ENCODE data around the gene STX10.

STX10 gene

DNA sequence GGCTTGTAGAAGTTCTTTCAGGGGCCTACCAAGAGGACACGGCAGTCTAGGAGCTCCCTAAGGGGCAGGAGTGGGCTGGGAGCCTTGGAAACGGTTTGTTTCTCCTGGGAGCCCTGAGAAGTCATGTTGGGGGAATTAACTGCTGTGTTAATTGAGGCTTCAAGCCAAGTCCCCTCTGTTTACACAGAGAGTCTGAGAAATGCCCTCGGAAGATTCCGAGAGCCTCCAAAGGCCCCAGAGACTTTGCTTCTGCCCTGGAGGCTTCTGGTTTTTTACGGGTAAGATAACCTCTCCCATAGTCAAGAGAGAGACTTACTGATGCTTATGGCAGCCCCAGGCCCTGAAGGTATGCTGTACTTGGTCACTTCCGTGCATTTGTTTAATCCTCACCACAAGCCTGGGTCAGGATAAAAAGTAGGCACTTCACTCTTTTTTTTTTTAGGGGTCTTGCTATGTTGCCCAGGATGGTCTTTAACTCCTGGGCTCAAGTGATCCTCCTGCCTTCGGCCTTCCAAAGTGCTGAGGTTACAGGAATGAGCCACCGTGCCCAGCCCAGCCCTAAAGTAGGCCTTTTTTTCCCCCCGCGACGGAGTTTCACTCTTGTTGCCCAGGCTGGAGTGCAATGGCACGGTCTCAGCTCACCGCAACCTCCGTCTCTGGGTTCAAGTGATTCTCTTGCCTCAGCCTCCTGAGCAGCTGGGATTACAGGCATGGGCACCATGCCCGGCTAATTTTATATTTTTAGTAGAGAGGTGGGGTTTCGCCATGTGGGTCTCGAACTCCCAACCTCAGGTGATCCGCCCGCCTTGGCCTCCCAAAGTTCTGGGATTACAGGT, 15.2 kb upstream of the STX10 start:
- CTCF ChIA-PET = interaction anchor here (1.9 to 6.1 kb wide), 4 partner anchors 9 to 17 kb away, joined by 4 to 32 read pairs (median 5); partner anchors contain the start of genes IER2 and STX10
- no peaks in the 10 kb centered on the region for H3K9me3 ChIP-seq (ENCODE audit: control extremely low read depth in 1 of 5, control insufficient read depth in 4 of 5, insufficient read depth in 2 of 5, low read depth in 1 of 5, low read length in 4 of 5)
- POLR2A ChIA-PET = interaction anchor here (2.2 to 6.5 kb wide), 3 partner anchors 10 to 61 kb away, joined by 9 to 95 read pairs (median 32); no protein-coding TSS in a partner anchor
- WGBS (ENCODE audit: insufficient coverage) = 83% methylated on average over 19 of the region's 19 CpGs
- peak overlapping the region in 5 of 7 experiments; percentile 1 to 78 (median 29) for H3K4me3 ChIP-seq (ENCODE audit: control insufficient read depth in 1 of 7, extremely low read depth in 1 of 7, insufficient read depth in 4 of 7, low read depth in 2 of 7, low read length in 6 of 7)
- peaks cover 14 to 86% (median 71%) of the 10 kb centered on the region in 4 experiments for H3K4me1 ChIP-seq (ENCODE audit: control extremely low read depth in 1 of 4, control insufficient read depth in 4 of 4, insufficient read depth in 4 of 4, low read length in 3 of 4)
- no peaks in the 10 kb centered on the region for H3K36me3 ChIP-seq (ENCODE audit: control insufficient read depth in 4 of 4, insufficient read depth in 4 of 4, low read length in 3 of 4)
- no peaks in the 10 kb centered on the region for H3K27me3 ChIP-seq (replicated peaks in 2 of 5; ENCODE audit: control insufficient read depth in 4 of 5, insufficient read depth in 5 of 5, low read length in 4 of 5)
- peak overlapping the region; percentile 15 to 83 for H3K27ac ChIP-seq (ENCODE audit: insufficient read depth in 1 of 2, low read depth in 1 of 2, low read length in 2 of 2, poor library complexity in 1 of 2, severe bottlenecking in 2 of 2)
- DNase-seq = no peak

DNA sequence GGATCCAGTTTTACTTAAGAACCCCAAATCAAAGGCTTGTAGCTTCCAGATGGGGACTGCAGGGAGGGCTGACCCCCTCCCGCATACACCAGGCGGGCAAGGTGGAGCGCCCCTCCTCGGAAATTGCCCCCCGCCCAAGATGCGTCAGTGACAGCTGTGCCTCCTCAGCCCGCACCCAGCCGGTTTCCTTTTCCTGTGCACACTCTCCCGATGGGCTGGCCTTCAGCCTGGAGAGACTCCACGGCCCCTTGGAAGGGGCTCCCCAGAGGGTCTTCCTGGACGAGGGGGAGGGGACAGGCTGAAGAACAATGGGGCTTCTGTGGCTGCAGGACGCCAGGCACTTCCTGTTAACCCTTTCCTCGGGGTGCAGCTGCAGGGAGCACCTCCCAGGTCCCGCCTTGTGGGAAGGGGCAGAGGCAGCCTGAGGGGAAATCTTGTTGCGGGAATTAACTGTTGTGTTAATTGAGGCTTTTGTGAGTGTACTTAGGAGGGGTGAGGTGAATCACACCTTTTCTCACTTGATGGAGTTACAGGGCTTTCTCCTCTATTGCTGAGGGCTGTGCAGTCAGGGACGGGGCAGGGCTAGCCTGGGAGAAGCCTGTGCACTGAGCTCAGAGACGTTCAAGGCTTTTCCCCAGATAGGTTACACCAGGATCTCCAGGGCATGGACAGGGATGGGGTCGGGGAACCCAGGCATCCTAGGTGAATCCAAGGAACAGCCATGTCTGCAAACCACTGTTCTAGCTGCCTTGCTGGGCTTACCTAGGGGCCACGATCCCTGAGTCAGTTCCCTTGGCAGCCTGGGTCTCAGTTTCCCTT, 14.4 kb upstream of the STX10 start:
- H3K9me3 ChIP-seq (ENCODE audit: control extremely low read depth in 1 of 5, control insufficient read depth in 4 of 5, insufficient read depth in 2 of 5, low read depth in 1 of 5, low read length in 4 of 5) = no peaks in the 10 kb centered on the region
- DNase-seq = peak; percentile 77 to 96 (median 95)
- ChIA-PET POLR2A (interaction anchor here (0.6 to 6.5 kb wide), 7 partner anchors 9 to 63 kb away, joined by 3 to 95 read pairs (median 5); partner anchors contain the start of genes IER2 and STX10), CTCF (interaction anchor here (1.2 to 6.1 kb wide), 8 partner anchors 8 to 28 kb away, joined by 4 to 32 read pairs (median 6); partner anchors contain the start of genes IER2 and STX10)
- WGBS (ENCODE audit: insufficient coverage) = 9% methylated on average over 18 of the region's 19 CpGs
- H3K27me3 ChIP-seq (replicated peaks in 2 of 5; ENCODE audit: control insufficient read depth in 4 of 5, insufficient read depth in 5 of 5, low read length in 4 of 5) = no peaks in the 10 kb centered on the region
- peak overlapping the region; percentile 15 to 83 for H3K27ac ChIP-seq (ENCODE audit: insufficient read depth in 1 of 2, low read depth in 1 of 2, low read length in 2 of 2, poor library complexity in 1 of 2, severe bottlenecking in 2 of 2)
- H3K4me1 ChIP-seq (ENCODE audit: control extremely low read depth in 1 of 4, control insufficient read depth in 4 of 4, insufficient read depth in 4 of 4, low read length in 3 of 4) = peaks cover 14 to 82% (median 71%) of the 10 kb centered on the region in 4 experiments
- H3K4me3 ChIP-seq (ENCODE audit: control insufficient read depth in 1 of 7, extremely low read depth in 1 of 7, insufficient read depth in 4 of 7, low read depth in 2 of 7, low read length in 6 of 7) = peak overlapping the region in 6 of 7 experiments; percentile 1 to 78 (median 32)
- no peaks in the 10 kb centered on the region for H3K36me3 ChIP-seq (ENCODE audit: control insufficient read depth in 4 of 4, insufficient read depth in 4 of 4, low read length in 3 of 4)

DNA sequence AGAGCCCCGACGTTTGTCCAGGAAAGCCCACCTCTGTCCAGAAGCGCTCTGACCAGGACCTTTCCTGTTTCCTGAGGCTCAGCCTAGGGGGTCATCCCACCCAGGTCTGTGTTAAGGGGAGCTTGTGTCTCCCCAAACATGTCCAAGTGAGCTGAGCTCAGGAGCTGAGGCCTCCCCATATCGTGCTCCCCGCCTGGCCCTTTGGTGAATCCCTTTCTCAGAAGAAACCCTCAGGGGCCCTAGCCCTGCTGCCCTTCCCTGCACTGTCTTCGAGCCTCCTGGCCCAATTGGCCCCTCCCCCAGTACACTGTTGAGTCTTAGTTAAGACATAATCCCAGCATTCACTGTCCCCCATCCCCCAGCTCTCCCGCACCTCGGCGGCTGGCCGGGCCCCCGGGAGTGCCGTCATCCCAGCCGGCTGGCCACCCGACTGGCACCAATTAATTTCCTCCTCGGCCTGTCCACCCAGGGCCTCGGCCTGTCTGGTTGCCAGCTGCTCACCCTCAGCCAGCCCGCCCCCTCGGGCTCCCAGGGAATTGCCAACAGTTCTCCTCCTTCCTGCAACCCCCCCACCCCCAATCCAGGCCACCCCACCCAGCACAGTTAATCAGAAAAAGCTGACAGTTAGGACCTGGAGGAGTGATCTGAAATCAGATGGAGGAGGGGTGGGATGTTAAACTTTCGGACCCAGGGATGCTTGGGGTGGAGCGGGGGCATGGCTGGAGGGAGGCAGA, 13.6 kb upstream of the STX10 start:
- Histone ChIP-seq H3K4me3 (ENCODE audit: control insufficient read depth in 1 of 7, extremely low read depth in 1 of 7, insufficient read depth in 4 of 7, low read depth in 2 of 7, low read length in 6 of 7) (peak overlapping the region in 3 of 7 experiments; percentile 59 to 78 (median 70)), H3K27me3 (replicated peaks in 2 of 5; ENCODE audit: control insufficient read depth in 4 of 5, insufficient read depth in 5 of 5, low read length in 4 of 5) (no peaks in the 10 kb centered on the region), H3K9me3 (ENCODE audit: control extremely low read depth in 1 of 5, control insufficient read depth in 4 of 5, insufficient read depth in 2 of 5, low read depth in 1 of 5, low read length in 4 of 5) (no peaks in the 10 kb centered on the region), H3K4me1 (ENCODE audit: control extremely low read depth in 1 of 4, control insufficient read depth in 4 of 4, insufficient read depth in 4 of 4, low read length in 3 of 4) (peaks cover 14 to 78% (median 70%) of the 10 kb centered on the region in 4 experiments), H3K27ac (ENCODE audit: insufficient read depth in 1 of 2, low read depth in 1 of 2, low read length in 2 of 2, poor library complexity in 1 of 2, severe bottlenecking in 2 of 2) (peak overlapping the region; percentile 58 to 83), H3K36me3 (ENCODE audit: control insufficient read depth in 4 of 4, insufficient read depth in 4 of 4, low read length in 3 of 4) (no peaks in the 10 kb centered on the region)
- peak; percentile 54 to 80 (median 70) for DNase-seq
- CTCF ChIA-PET = interaction anchor here (1.0 to 6.1 kb wide), 9 partner anchors 7 to 99 kb away, joined by 3 to 32 read pairs (median 5); partner anchors contain the start of genes IER2 and STX10
- WGBS (ENCODE audit: insufficient coverage) = 11% methylated on average over 7 of the region's 20 CpGs
- POLR2A ChIA-PET = interaction anchor here (0.6 to 6.5 kb wide), 7 partner anchors 8 to 63 kb away, joined by 3 to 95 read pairs (median 5); partner anchors contain the start of genes IER2, NACC1 and STX10

DNA sequence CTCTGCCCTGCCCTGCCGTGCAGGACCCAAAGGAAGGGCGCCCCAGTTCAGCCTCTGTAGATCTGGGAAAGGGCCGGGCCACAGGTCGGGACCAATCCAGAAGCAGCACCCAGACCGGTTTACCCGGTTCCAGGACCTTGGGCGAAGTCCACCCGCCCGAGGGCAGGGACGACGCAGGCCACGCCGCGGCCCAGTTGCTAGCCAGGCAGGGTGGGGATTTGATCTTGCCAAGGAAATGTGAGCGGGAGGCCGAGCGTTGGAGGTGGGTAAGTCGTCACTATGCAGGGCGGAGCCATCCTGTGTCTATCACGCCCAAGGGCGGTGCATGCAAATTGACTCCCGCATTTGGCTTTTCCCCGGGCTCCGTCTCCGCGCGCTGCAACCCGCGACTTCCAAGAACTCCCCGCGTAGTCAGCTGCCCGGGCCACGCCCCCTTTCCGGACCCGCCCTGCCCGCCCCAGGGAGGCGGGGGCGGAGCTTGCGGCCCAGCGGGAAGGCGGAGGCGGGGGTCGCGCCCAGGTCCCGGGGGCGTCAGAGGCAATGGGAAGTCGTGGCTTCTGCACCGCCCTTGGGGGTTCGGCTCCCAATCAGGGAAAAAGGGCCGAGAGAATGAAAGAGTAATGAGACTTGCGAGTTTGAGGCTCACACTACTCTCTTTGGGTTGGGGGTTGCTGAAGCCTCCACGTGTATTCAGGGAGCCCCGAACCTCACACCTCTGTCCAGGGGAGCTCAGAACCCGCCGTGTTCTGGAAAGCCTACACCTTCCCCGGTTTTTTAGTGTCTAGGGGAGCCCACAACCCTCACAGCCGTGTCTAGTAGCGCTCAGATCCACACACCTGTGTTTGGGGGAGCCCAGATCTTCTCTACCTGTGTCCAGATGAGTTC, 12.8 kb upstream of the STX10 start:
- CTCF ChIA-PET = interaction anchor here (1.0 to 6.1 kb wide), 8 partner anchors 7 to 100 kb away, joined by 3 to 32 read pairs (median 6); partner anchors contain the start of genes IER2 and STX10
- Histone ChIP-seq H3K27ac (ENCODE audit: insufficient read depth in 1 of 2, low read depth in 1 of 2, low read length in 2 of 2, poor library complexity in 1 of 2, severe bottlenecking in 2 of 2) (peak overlapping the region; percentile 58 to 83), H3K4me1 (ENCODE audit: control extremely low read depth in 1 of 4, control insufficient read depth in 4 of 4, insufficient read depth in 4 of 4, low read length in 3 of 4) (peaks cover 14 to 76% (median 62%) of the 10 kb centered on the region in 4 experiments), H3K36me3 (ENCODE audit: control insufficient read depth in 4 of 4, insufficient read depth in 4 of 4, low read length in 3 of 4) (no peaks in the 10 kb centered on the region), H3K27me3 (replicated peaks in 2 of 5; ENCODE audit: control insufficient read depth in 4 of 5, insufficient read depth in 5 of 5, low read length in 4 of 5) (no peaks in the 10 kb centered on the region), H3K4me3 (ENCODE audit: control insufficient read depth in 1 of 7, extremely low read depth in 1 of 7, insufficient read depth in 4 of 7, low read depth in 2 of 7, low read length in 6 of 7) (peak overlapping the region; percentile 30 to 78 (median 59)), H3K9me3 (ENCODE audit: control extremely low read depth in 1 of 5, control insufficient read depth in 4 of 5, insufficient read depth in 2 of 5, low read depth in 1 of 5, low read length in 4 of 5) (no peaks in the 10 kb centered on the region)
- POLR2A ChIA-PET = interaction anchor here (1.3 to 6.5 kb wide), 5 partner anchors 8 to 59 kb away, joined by 5 to 95 read pairs (median 9); partner anchors contain the start of genes IER2, NACC1 and STX10
- 1% methylated on average over 53 of the region's 58 CpGs for WGBS (ENCODE audit: insufficient coverage)
- DNase-seq = peak; percentile 88 to 90 (median 90)

DNA sequence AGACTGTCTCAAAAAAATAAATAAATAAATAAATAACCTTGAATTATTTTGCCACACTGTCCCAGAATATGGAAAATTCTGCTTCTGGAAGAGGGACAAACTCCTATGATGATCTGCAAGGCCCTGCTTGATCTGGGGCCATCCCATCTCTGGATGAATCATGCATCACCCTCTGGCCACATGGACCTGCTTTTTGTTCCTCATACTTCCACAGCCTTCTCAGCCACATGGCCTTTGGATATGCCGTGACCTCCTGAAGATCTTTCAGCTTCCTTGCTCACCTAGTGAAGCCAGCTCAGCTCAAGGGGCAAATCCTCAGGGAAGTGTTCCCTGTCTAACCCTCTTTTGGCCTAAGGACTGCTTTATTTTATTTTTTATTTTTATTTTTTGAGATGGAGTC, 10.4 kb upstream of the STX10 start:
- no peak for DNase-seq
- H3K4me3 ChIP-seq (ENCODE audit: control insufficient read depth in 1 of 7, extremely low read depth in 1 of 7, insufficient read depth in 4 of 7, low read depth in 2 of 7, low read length in 6 of 7) = no peak overlapping the region
- CTCF ChIA-PET = interaction anchor here (1.1 kb wide), 1 partner anchor 37 kb away, joined by 3 read pairs; no protein-coding TSS in a partner anchor
- H3K9me3 ChIP-seq (ENCODE audit: control extremely low read depth in 1 of 5, control insufficient read depth in 4 of 5, insufficient read depth in 2 of 5, low read depth in 1 of 5, low read length in 4 of 5) = no peaks in the 10 kb centered on the region
- 89% methylated on average over 1 of the region's 1 CpG for WGBS (ENCODE audit: insufficient coverage)
- POLR2A ChIA-PET = no interaction called here
- no peaks in the 10 kb centered on the region for H3K36me3 ChIP-seq (ENCODE audit: control insufficient read depth in 4 of 4, insufficient read depth in 4 of 4, low read length in 3 of 4)
- H3K27ac ChIP-seq (ENCODE audit: insufficient read depth in 1 of 2, low read depth in 1 of 2, low read length in 2 of 2, poor library complexity in 1 of 2, severe bottlenecking in 2 of 2) = no peak overlapping the region
- no peaks in the 10 kb centered on the region for H3K27me3 ChIP-seq (replicated peaks in 2 of 5; ENCODE audit: control insufficient read depth in 4 of 5, insufficient read depth in 5 of 5, low read length in 4 of 5)
- peaks cover 11 to 72% (median 56%) of the 10 kb centered on the region in 4 experiments for H3K4me1 ChIP-seq (ENCODE audit: control extremely low read depth in 1 of 4, control insufficient read depth in 4 of 4, insufficient read depth in 4 of 4, low read length in 3 of 4)
